Activated naive CD4-positive, alpha-beta T cell treated with anti-CD3 and anti-CD28 coated beads, Interleukin-2, amount 50 U/mL, for 16 hours (primary cell): Measurements from ENCODE around the gene EMSY.
"Not testable (repeated sequence)": the region's sequence is repeated elsewhere in the genome, so short reads cannot be mapped to it uniquely, and the experiment has no call there.

Experiments
- DNase-seq: peaks from one replicate; pipeline ENCODE4 v3.0.0-alpha.2; 2020

EMSY gene

DNA sequence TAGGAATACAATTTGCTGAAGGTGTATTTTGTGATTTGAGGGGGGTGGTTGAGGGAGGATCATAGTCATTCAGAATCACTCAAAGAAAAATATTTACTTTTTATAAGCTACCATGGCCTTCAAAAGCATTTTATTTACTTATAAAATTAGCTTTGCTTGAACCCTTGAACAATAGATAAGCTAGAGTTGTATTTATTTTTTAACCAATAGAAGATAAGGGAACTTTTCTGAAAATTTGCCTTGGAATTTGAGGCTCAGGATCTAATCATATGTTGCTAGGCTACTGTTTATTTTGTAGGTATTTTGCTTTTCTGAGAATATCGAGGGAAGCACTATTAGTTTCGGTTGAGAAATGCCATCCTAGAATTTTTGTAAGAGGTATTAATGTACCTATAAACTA, 82.1 kb downstream of the EMSY start:
- DNase-seq, result no peak

- DNase-seq, result no peak
Observed at GRCh38 chr11:76542436-76542835, 97.6 kb downstream of the EMSY start.

- no peak for DNase-seq
Observed at GRCh38 chr11:76543006-76543703, 98.3 kb downstream of the EMSY start.

GRCh38 chr11:76550781-76551180, 106.0 kb downstream of the EMSY start:
- no peak for DNase-seq

DNA sequence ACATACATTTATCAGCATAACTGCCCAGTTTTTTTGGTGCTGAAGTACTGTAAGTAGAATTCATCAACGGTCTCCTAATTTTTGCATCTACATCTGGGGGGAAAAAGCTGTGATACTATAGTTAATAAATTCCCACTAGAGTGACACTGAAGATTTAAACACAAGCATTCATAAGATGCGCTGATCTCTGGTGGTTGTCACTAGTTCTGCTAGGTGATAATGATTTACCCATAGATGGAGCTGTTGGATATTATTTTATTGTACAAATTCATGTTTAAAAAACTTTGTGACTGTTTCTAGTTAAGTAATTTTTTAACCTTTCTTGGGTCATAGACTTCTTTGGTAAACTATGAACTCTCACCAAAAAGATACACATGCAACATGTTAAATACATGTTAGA, 106.6 kb downstream of the EMSY start:
- no peak for DNase-seq

- no peak for DNase-seq
Observed at GRCh38 chr11:76552987-76553386, 108.2 kb downstream of the EMSY start.

- no peak for DNase-seq
Observed at GRCh38 chr11:76553554-76554476, 109.0 kb downstream of the EMSY start.

DNA sequence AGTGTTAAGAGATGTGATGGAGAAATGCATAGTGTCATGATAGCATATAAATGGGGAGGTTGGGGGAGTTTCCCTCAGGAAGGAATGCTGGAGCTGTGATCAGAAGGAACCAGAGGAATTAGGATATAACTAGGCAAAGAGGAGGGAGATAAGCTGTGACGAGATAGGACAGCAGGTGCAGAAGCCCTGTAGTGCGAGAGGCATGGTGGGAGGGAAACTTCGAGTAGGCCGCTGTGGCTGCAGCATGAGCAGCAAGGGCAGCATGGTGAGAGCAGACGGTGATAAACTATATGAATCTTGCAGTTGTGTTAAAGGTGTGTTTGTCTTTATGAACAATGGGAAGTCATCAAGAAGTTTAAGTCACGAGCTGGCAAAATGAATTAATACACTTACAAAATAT, 109.9 kb downstream of the EMSY start:
- no peak for DNase-seq

GRCh38 chr11:76557466-76557865, 112.6 kb downstream of the EMSY start:
- no peak for DNase-seq

GRCh38 chr11:76558473-76558872, 113.7 kb downstream of the EMSY start:
- no peak for DNase-seq

DNA sequence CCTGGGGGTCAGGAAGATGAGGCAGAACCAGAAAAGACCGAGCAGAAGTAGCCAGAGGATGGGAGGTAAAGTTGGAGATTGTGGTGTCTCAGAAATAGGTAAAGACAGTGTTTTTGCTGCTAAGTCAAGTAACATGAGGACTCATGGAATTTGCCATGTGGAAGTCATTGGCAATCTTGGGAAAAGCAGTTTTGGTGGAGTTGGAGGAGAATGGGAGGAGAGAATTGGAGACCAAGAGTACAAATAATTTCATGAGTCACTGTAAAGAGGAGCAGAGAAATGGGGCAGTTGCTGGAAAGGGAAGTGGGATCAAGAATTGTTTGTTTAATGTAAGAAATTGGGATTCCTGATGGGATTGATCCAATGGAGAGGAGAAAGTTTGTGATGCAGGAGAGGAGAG, 114.1 kb downstream of the EMSY start:
- DNase-seq, result no peak

- no peak for DNase-seq
Observed at GRCh38 chr11:76559346-76559745, 114.5 kb downstream of the EMSY start.

- no peak for DNase-seq
Observed at GRCh38 chr11:76560219-76560618, 115.4 kb downstream of the EMSY start.

- no peak for DNase-seq
Observed at GRCh38 chr11:76561245-76561644, 116.4 kb downstream of the EMSY start.

- no peak for DNase-seq
Observed at GRCh38 chr11:76562541-76562940, 117.7 kb downstream of the EMSY start.

GRCh38 chr11:76564364-76564763, 119.5 kb downstream of the EMSY start:
- no peak for DNase-seq

GRCh38 chr11:76566811-76567210, 122.0 kb downstream of the EMSY start:
- no peak for DNase-seq

- no peak for DNase-seq
Observed at GRCh38 chr11:76567261-76567660, 122.4 kb downstream of the EMSY start.

DNA sequence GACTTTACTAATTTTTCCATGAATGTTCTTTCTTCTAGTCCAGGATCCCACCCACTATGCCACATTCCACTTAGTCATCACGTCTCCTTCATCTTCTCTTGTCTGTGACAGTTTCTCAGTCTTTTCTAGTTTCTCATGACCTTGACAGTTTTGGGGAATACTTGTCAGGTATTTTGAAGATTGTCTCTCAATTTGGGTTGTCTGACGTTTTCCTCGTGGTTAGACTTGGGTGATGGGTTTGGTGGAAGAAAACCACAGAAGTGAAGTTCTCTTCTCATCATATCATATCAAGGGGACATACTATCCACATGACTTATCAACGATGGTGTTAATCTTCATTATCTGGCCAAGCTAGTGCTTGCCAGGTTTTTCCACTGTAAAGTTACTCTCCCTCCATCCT, 123.3 kb downstream of the EMSY start:
- no peak for DNase-seq

GRCh38 chr11:76568621-76569020, 123.8 kb downstream of the EMSY start:
- no peak for DNase-seq

GRCh38 chr11:76572181-76572875, 127.5 kb downstream of the EMSY start:
- DNase-seq, result not testable (repeated sequence)

DNA sequence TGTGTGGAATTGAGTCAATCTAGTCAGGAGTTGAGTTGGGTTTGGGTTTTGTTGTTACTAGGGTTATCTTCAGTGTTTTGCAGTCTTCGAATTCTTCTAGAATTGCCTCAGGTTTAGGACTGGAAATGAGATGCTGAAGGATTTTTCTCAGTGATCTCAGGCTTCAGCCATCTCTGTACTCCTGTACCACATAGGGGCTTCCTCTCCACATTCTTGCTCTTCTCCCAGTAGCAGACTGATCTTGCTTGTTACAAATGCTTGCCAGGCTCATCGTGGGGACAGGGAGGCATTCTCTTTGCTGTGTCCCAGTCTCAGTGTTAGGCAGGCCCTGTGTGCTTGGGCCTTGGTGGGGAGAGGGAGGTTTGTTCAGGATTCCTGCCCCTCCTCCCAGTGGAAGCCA, 129.6 kb downstream of the EMSY start:
- no peak for DNase-seq

GRCh38 chr11:76574879-76575278, 130.1 kb downstream of the EMSY start:
- DNase-seq, result no peak
